Spleen (tissue), 11 donors: ENCODE measurements around the gene PPIAL4G. TPM values are rescaled to one million over a fixed set of nuclear protein-coding genes. Genes with fewer than 3 reads are reported as not detected.
A peak's percentile ranks its signal among the peaks of the same experiment; 100 is the strongest.
"Not testable (repeated sequence)": the region's sequence is repeated elsewhere in the genome, so short reads cannot be mapped to it uniquely, and the experiment has no call there.

Experiments
- DNase-seq: peaks from one replicate; pipeline ENCODE4 v3.0.0-alpha.2; 2020
- H3K27ac ChIP-seq, 8 donors: fragments of 200-600 bp; sonication (generic) in 7 of 8; 1 replicate in 4 of 8; 2 replicates in 4 of 8; pipeline versions ENCODE4 v1.5.0 to v1.8.0; 2016 to 2021; ENCODE audit warnings: inconsistent platforms in 4 of 8, mild to moderate bottlenecking in 4 of 8, moderate library complexity in 1 of 8
- H3K27me3 ChIP-seq, 7 donors: fragments of 200-600 bp; sonication (generic) in 6 of 7; replicated peaks in 1 of 7; 1 replicate in 4 of 7; 2 replicates in 3 of 7; pipeline versions ENCODE4 v1.5.0 to v1.8.0; 2016 to 2021; ENCODE audit warnings: inconsistent platforms in 3 of 7, mild to moderate bottlenecking in 1 of 7
- H3K36me3 ChIP-seq, 6 donors: fragments of 200-600 bp; sonication (generic) in 5 of 6; 1 replicate in 4 of 6; 2 replicates in 2 of 6; pipeline versions ENCODE4 v1.5.0 to v1.8.0; 2016 to 2021; ENCODE audit warnings: inconsistent platforms in 2 of 6
- H3K4me1 ChIP-seq, 6 donors: fragments of 200-600 bp; sonication (generic) in 5 of 6; 1 replicate in 3 of 6; 2 replicates in 3 of 6; pipeline versions ENCODE4 v1.5.0 to v1.8.0; 2016 to 2021; ENCODE audit warnings: inconsistent platforms in 3 of 6
- H3K4me3 ChIP-seq, 8 donors: fragments of 200-600 bp; sonication (generic) in 7 of 8; 1 replicate in 4 of 8; 2 replicates in 4 of 8; pipeline versions ENCODE4 v1.5.0 to v1.8.0; 2016 to 2021; ENCODE audit warnings: inconsistent platforms in 4 of 8, mild to moderate bottlenecking in 4 of 8, moderate library complexity in 2 of 8
- H3K9me3 ChIP-seq, 8 donors: fragments of 200-600 bp; sonication (generic) in 7 of 8; 1 replicate in 4 of 8; 2 replicates in 4 of 8; pipeline versions ENCODE4 v1.5.0 to v1.8.0; 2016 to 2021; ENCODE audit warnings: inconsistent platforms in 4 of 8
- CTCF ChIP-seq, 11 experiments: fragments of 200-600 bp in 7 of 11; fragments of 450-650 bp in 4 of 11; sonication (generic) in 4 of 11; IDR thresholded peaks in 8 of 11; conservative IDR thresholded peaks in 3 of 11; 1 replicate in 7 of 11; 2 replicates in 4 of 11; pipeline versions ENCODE4 v1.4.0 to v1.8.0; 2016 to 2021; ENCODE audit warnings: antibody characterized with exemption in 11 of 11, inconsistent platforms in 4 of 11, mild to moderate bottlenecking in 1 of 11
- POLR2A ChIP-seq, 3 donors: fragments of 450-650 bp; IDR thresholded peaks; one replicate each; pipeline ENCODE4 v1.5.1; 2017; ENCODE audit warnings: antibody characterized with exemption in 3 of 3, mild to moderate bottlenecking in 1 of 3
- POLR2AphosphoS5 ChIP-seq, 3 donors: sonication (generic); formaldehyde crosslinking; IDR thresholded peaks; one replicate each; pipeline ENCODE4 v1.5.1; 2017; ENCODE audit warnings: antibody characterized with exemption in 3 of 3
- WGBS, 5 donors: extraction: QIAGEN DNeasy Blood & Tissue Kit in 3 of 5; methylation state at CpG; one replicate each; pipeline versions ENCODE4 v1.1.5 to v1.1.7; 2013 to 2018; 5-methylcytosine and 5-hydroxymethylcytosine counted together
- intact Hi-C: fragments of 100-400 bp; cut with DNase I; formaldehyde crosslinking; loops from one replicate; pipeline ENCODE4 v1.15.0; 2023; ENCODE audit warnings: low total_unique reads
- polyA plus RNA-seq, 3 donors: library from polyadenylated mRNA; stranded (reverse); fragments of 200-250 nt; gene quantifications; one replicate each; pipeline ENCODE4 v1.2.1, GENCODE V29; 2013
- total RNA-seq, 7 donors: library from RNA; depleted of rRNA in 3 of 7; stranded (reverse); fragments of >200 nt in 3 of 7; fragmentation: NEBNext Ultra II Directional in 4 of 7; extraction: Animal tissue kit (Norgen Biotek cat#: 25700) in 4 of 7; gene quantifications; one replicate each; pipeline versions ENCODE4 v1.1.0 to v1.2.1, GENCODE V29; 2016 to 2021
- donor health status: healthy with polysubstance abuse.
- donor health status: DM: no; HTN: no; CAD: no; lungs with moderate emphysema.
- donor health status: DM: no; HTN: no; CAD: no.
- donor health status: Bipolar disorder and iron deficiency.
- donor health status: healthy.
- donor health status: DM: no; HTN: no; CAD: no.
- donor health status: DM: yes; HTN: yes; CAD: no.

The PPIAL4G gene
- total and polyA plus RNA-seq, 10 donors, result 0.02 to 1.1 (median 0.58) TPM

- H3K9me3 ChIP-seq, H3K4me1 ChIP-seq, intact Hi-C loops, H3K36me3 ChIP-seq, H3K27me3 ChIP-seq: not testable (repeated sequence)
- H3K27ac ChIP-seq, result peak overlapping the region; percentile 75 to 96 (median 94)
- TF ChIP-seq POLR2AphosphoS5 (IDR thresholded peaks at IDR 0.05), result peak in 2 of 3 donors; percentile 45 to 57
- 0 to 1% (median 0%) methylated on average over 1 to 60 of the region's 63 CpGs; no CpG with 5 or more reads in 1 of the 5 donors for WGBS, 5 donors
- DNase-seq, result peak; percentile 89
- peak overlapping the region; percentile 53 to 75 (median 64) for H3K4me3 ChIP-seq
These were observed 24.1 kb downstream of the PPIAL4G start for GRCh38 chr1:148458901-148459581.

- H3K9me3 ChIP-seq, H3K4me1 ChIP-seq, intact Hi-C loops, DNase-seq, H3K36me3 ChIP-seq, H3K27me3 ChIP-seq: not testable (repeated sequence)
- H3K4me3 ChIP-seq, result peak overlapping the region in 7 of 8 donors; percentile 53 to 75 (median 65)
- H3K27ac ChIP-seq, result peak overlapping the region in 7 of 8 donors; percentile 90 to 96 (median 94)
- WGBS, 5 donors, result 0 to 1% (median 0%) methylated on average over 8 to 10 of the region's 11 CpGs
These were observed 24.7 kb downstream of the PPIAL4G start for GRCh38 chr1:148458398-148458797.

GRCh38 chr1:148452845-148453244 lies 30.3 kb downstream of the PPIAL4G start:
- DNase-seq, H3K27me3 ChIP-seq: not testable (repeated sequence)

GRCh38 chr1:148439654-148440325 lies 43.3 kb downstream of the PPIAL4G start:
- 89 to 97% (median 90%) methylated on average over 5 of the region's 5 CpGs for WGBS, 5 donors
- intact Hi-C loops, result not testable (repeated sequence)

More at GRCh38 chr1:148452845-148453244, 30.3 kb downstream of the PPIAL4G start:
- H3K4me3 ChIP-seq, intact Hi-C loops, H3K36me3 ChIP-seq, H3K4me1 ChIP-seq, H3K9me3 ChIP-seq, H3K27ac ChIP-seq: not testable (repeated sequence)
- 87 to 98% (median 92%) methylated on average over 2 of the region's 2 CpGs for WGBS, 5 donors

GRCh38 chr1:148435406-148435805 lies 47.7 kb downstream of the PPIAL4G start:
- no peak for DNase-seq
- intact Hi-C loops, result no loop called here
- 93 to 96% (median 94%) methylated on average over 4 of the region's 4 CpGs for WGBS, 5 donors
- Histone ChIP-seq H3K27me3 (no peaks in the 10 kb centered on the region), H3K27ac (no peak overlapping the region), H3K4me1 (peaks cover 0 to 16% (median 0%) of the 10 kb centered on the region in 6 donors), H3K9me3 (no peaks in the 10 kb centered on the region), H3K36me3 (peaks cover 0 to 51% (median 16%) of the 10 kb centered on the region in 6 donors), H3K4me3 (no peak overlapping the region)
- TF ChIP-seq POLR2A (IDR thresholded peaks at IDR 0.05), result no peak
- TF ChIP-seq CTCF (IDR thresholded peaks at IDR 0.05 in 8 of 11, conservative IDR thresholded peaks at IDR 0.05 in 3 of 11), result no peak
- TF ChIP-seq POLR2AphosphoS5 (IDR thresholded peaks at IDR 0.05), result no peak

More at GRCh38 chr1:148439654-148440325, 43.3 kb downstream of the PPIAL4G start:
- H3K27ac ChIP-seq, H3K4me1 ChIP-seq, H3K9me3 ChIP-seq, H3K36me3 ChIP-seq, DNase-seq, H3K27me3 ChIP-seq, H3K4me3 ChIP-seq: not testable (repeated sequence)

GRCh38 chr1:148434832-148435231 lies 48.3 kb downstream of the PPIAL4G start:
- WGBS, 5 donors, result 93 to 98% (median 97%) methylated on average over 9 to 28 of the region's 28 CpGs
- TF ChIP-seq POLR2A (IDR thresholded peaks at IDR 0.05), result no peak
- TF ChIP-seq CTCF (IDR thresholded peaks at IDR 0.05 in 8 of 11, conservative IDR thresholded peaks at IDR 0.05 in 3 of 11), result no peak
- no peak for TF ChIP-seq POLR2AphosphoS5 (IDR thresholded peaks at IDR 0.05)
- peaks cover 0 to 56% (median 16%) of the 10 kb centered on the region in 6 donors for H3K36me3 ChIP-seq
- intact Hi-C loops, result no loop called here
- peaks cover 0 to 16% (median 0%) of the 10 kb centered on the region in 6 donors for H3K4me1 ChIP-seq
- no peak for DNase-seq
- no peaks in the 10 kb centered on the region for H3K9me3 ChIP-seq
- no peak overlapping the region for H3K27ac ChIP-seq
- H3K27me3 ChIP-seq, result no peaks in the 10 kb centered on the region
- no peak overlapping the region for H3K4me3 ChIP-seq

GRCh38 chr1:148432916-148433317 lies 50.2 kb downstream of the PPIAL4G start:
- H3K27ac ChIP-seq, H3K27me3 ChIP-seq, intact Hi-C loops, H3K9me3 ChIP-seq, H3K4me3 ChIP-seq, DNase-seq: not testable (repeated sequence)
- WGBS, 5 donors, result 92 to 100% (median 96%) methylated on average over 1 of the region's 1 CpG
- peaks cover 0 to 75% (median 20%) of the 10 kb centered on the region in 6 donors for H3K36me3 ChIP-seq
- peaks cover 0 to 10% (median 0%) of the 10 kb centered on the region in 6 donors for H3K4me1 ChIP-seq
